K562 (cell line): ENCODE data around the gene DRC3. TPM values are rescaled to one million over a fixed set of nuclear protein-coding genes. Genes with fewer than 3 reads are reported as not detected.

Source experiments
- ATAC-seq: fragments of 200-7000 bp; cut with Tn5 transposase; 3 replicates; pipeline ENCODE4 v1.9.1; 2020; ENCODE audit warnings: moderate library complexity
- BruUV-seq: library from RNA; stranded (reverse); fragments of 400-500 nt; replicated peaks from 2 replicates; lab custom pipeline; 2021; lab: Mats Ljungman, UMichigan
- CTCF ChIA-PET: fragments of 300-600 bp; formaldehyde crosslinking; extraction: SDS; loops from one replicate; lab custom pipeline; 2021; ENCODE audit warnings: low intra/inter-chr PET ratio; lab: Yijun Ruan, JAX
- POLR2A ChIA-PET: fragments of 300-600, 350-650 bp; sonication (Branson Sonifier 250); formaldehyde crosslinking; extraction: SDS; loops from one replicate; lab custom pipeline; 2021; ENCODE audit warnings: antibody characterized with exemption, inconsistent platforms; lab: Yijun Ruan, JAX
- DNase-seq, 4 experiments: peaks; one replicate each; pipeline versions ENCODE4 v3.0.0 to v3.0.0-alpha.2; 2011 to 2018; ENCODE audit warnings: low spot score in 3 of 4, mixed read lengths in 3 of 4; ENCODE audit errors: extremely low read depth in 1 of 4
- FAIRE-seq: peaks from 2 replicates; lab custom pipeline; 2011; peaks lifted over from hg19 to GRCh38; lab: Jason Lieb, UNC
- H2AFZ ChIP-seq: 2 replicates; pipeline ENCODE4 v1.6.0; 2011; ENCODE audit warnings: low read depth, low read length, control low read depth, inconsistent platforms
- H3K27ac ChIP-seq: fragments of 200-600 bp; 3 replicates; pipeline ENCODE4 v1.8.0; 2011; ENCODE audit warnings: low read depth, mild to moderate bottlenecking, control low read depth, inconsistent platforms, low read length, moderate library complexity, mixed read lengths; ENCODE audit errors: extremely low read depth
- H3K27me3 ChIP-seq, 2 experiments: fragments of 300-600 bp in 1 of 2; 2 replicates in 1 of 2; 3 replicates in 1 of 2; pipeline versions ENCODE4 v1.6.0 to v1.8.0; 2011; ENCODE audit warnings: inconsistent platforms in 2 of 2, low read length in 2 of 2, mild to moderate bottlenecking in 1 of 2, mixed read lengths in 1 of 2, moderate library complexity in 1 of 2; ENCODE audit not compliant: control insufficient read depth in 2 of 2, insufficient read depth in 2 of 2
- H3K36me3 ChIP-seq: fragments of 300-600 bp; 3 replicates; pipeline ENCODE4 v1.8.0; 2011; ENCODE audit warnings: mild to moderate bottlenecking, low read length, inconsistent platforms; ENCODE audit not compliant: control insufficient read depth, insufficient read depth
- H3K4me1 ChIP-seq, 2 experiments: fragments of 200-600 bp in 1 of 2; replicated peaks in 1 of 2; 2 replicates in 1 of 2; 3 replicates in 1 of 2; pipeline versions ENCODE4 v1.5.1 to v1.8.0; 2011; ENCODE audit warnings: inconsistent platforms in 2 of 2, low read length in 2 of 2, mild to moderate bottlenecking in 1 of 2, mixed read lengths in 1 of 2, moderate library complexity in 1 of 2; ENCODE audit not compliant: control insufficient read depth in 2 of 2, insufficient read depth in 2 of 2
- H3K4me2 ChIP-seq: 2 replicates; pipeline ENCODE4 v1.6.1; 2011; ENCODE audit warnings: low read length, control low read depth, inconsistent platforms, mixed read lengths; ENCODE audit not compliant: insufficient read depth
- H3K4me3 ChIP-seq: fragments of 200-600 bp; sonication (generic), shearing (Covaris generic); 2 replicates; pipeline ENCODE4 v1.5.1; 2016; ENCODE audit warnings: control low read depth, inconsistent platforms
- H3K79me2 ChIP-seq: fragments of 200-600 bp; 3 replicates; pipeline ENCODE4 v1.8.0; 2011; ENCODE audit warnings: low read length, inconsistent platforms; ENCODE audit not compliant: control insufficient read depth, insufficient read depth
- H3K9ac ChIP-seq, 2 experiments: 2 replicates each; pipeline versions ENCODE4 v1.6.0 to v1.6.1; 2011; ENCODE audit warnings: low read depth in 2 of 2, low read length in 2 of 2, control low read depth in 1 of 2, inconsistent platforms in 1 of 2, mild to moderate bottlenecking in 1 of 2, mixed read lengths in 1 of 2; ENCODE audit not compliant: insufficient read depth in 1 of 2
- H3K9me1 ChIP-seq: one replicate; pipeline ENCODE4 v1.6.0; 2011; ENCODE audit warnings: inconsistent platforms, mild to moderate bottlenecking, low read length, moderate library complexity; ENCODE audit not compliant: control insufficient read depth, insufficient read depth
- H3K9me3 ChIP-seq: replicated peaks from 2 replicates; pipeline ENCODE4 v1.5.1; 2011; ENCODE audit warnings: low read depth, low read length, inconsistent platforms; ENCODE audit not compliant: control insufficient read depth, insufficient read depth
- H4K20me1 ChIP-seq: replicated peaks from 2 replicates; pipeline ENCODE4 v1.6.1; 2011; ENCODE audit warnings: low read length, inconsistent platforms, mixed read lengths; ENCODE audit not compliant: control insufficient read depth, insufficient read depth
- ADNP ChIP-seq: fragments of 200-800 bp; sonication (Bioruptor generic); IDR thresholded peaks from 2 replicates; pipeline ENCODE4 v1.6.1; 2016; ENCODE audit warnings: missing genetic modification characterization, missing compliant biosample characterization
- EP300 ChIP-seq: IDR thresholded peaks from 2 replicates; pipeline ENCODE4 v1.6.1; 2012; ENCODE audit warnings: low read length, improper control_type of control experiment
- EP400 ChIP-seq: fragments of 450-650 bp; IDR thresholded peaks from 2 replicates; pipeline ENCODE4 v1.6.1; 2017; ENCODE audit warnings: antibody characterized with exemption, mild to moderate bottlenecking, moderate library complexity
- MEF2D ChIP-seq: conservative IDR thresholded peaks from 2 replicates; pipeline ENCODE4 v1.6.1; 2016; ENCODE audit warnings: low read depth, missing genetic modification characterization, missing compliant biosample characterization
- MEIS2 ChIP-seq: fragments of 450-650 bp; IDR thresholded peaks from 2 replicates; pipeline ENCODE4 v1.6.1; 2014; ENCODE audit warnings: mild to moderate bottlenecking; ENCODE audit not compliant: partially characterized antibody
- NFIC ChIP-seq: fragments of 450-650 bp; IDR thresholded peaks from 2 replicates; pipeline ENCODE4 v1.6.1; 2017; ENCODE audit warnings: mild to moderate bottlenecking, inconsistent platforms
- NFYB ChIP-seq: IDR thresholded peaks from 2 replicates; pipeline ENCODE4 v1.6.1; 2011; ENCODE audit warnings: mild to moderate bottlenecking, moderate library complexity; ENCODE audit not compliant: insufficient read length; ENCODE audit errors: extremely low read depth
- POLR2G ChIP-seq: fragments of 200-400 bp; formaldehyde crosslinking; IDR thresholded peaks from 2 replicates; pipeline ENCODE4 v1.6.1; 2017; ENCODE audit warnings: low read depth, mild to moderate bottlenecking, antibody characterized with exemption, low read length, moderate library complexity
- ZNF518B ChIP-seq: fragments of 250-450 bp; sonication (Bioruptor Pico); IDR thresholded peaks from 2 replicates; pipeline ENCODE4 v1.5.0; 2021; ENCODE audit warnings: mild to moderate bottlenecking, moderate library complexity
- WGBS: fragments of 100-300 bp; shearing (Covaris generic); methylation state at CpG from one replicate; pipeline ENCODE4 v1.1.6; 2016; ENCODE audit warnings: low coverage, mixed read lengths; ENCODE audit not compliant: insufficient coverage; ENCODE audit errors: missing lambda C conversion rate; 5-methylcytosine and 5-hydroxymethylcytosine counted together
- in situ Hi-C: fragments of 300-500 bp; cut with MboI; formaldehyde crosslinking; loops from 4 replicates; pipeline ENCODE4 v1.15.0; 2018; ENCODE audit warnings: inconsistent platforms, mixed read lengths
- intact Hi-C: fragments of 100-400 bp; cut with micrococcal nuclease; formaldehyde crosslinking; loops from 2 replicates; pipeline ENCODE4 v1.14.2; 2022
- polyA plus RNA-seq, 8 experiments: library from polyadenylated mRNA; depleted of rRNA in 4 of 8; stranded (reverse) in 5 of 8; unstranded in 3 of 8; fragments of >200 nt; fragmentation: Nextera tagmentation in 2 of 8; fragmentation: Illumina TruSeq in 1 of 8; extraction: Ambion mirVana in 2 of 8; extraction: Trizol in 1 of 8; gene quantifications; 2 replicates each; pipeline versions ENCODE4 v1.2.1 to v1.2.3, GENCODE V29; 2011 to 2014; ENCODE audit warnings: inconsistent platforms in 1 of 8, missing spikeins in 1 of 8
- total RNA-seq, 7 experiments: library from RNA; depleted of rRNA in 6 of 7; stranded (reverse); fragments of >200 nt in 6 of 7; fragmentation: Illumina TruSeq in 2 of 7; extraction: Trizol in 2 of 7; gene quantifications; 2 replicates each; pipeline versions ENCODE4 v1.2.1 to v1.2.3, GENCODE V29; 2011 to 2021; ENCODE audit warnings: low replicate concordance in 1 of 7

Gene DRC3
- total and polyA plus RNA-seq, 9 of the 15 experiments (the other 6 are each of a cell fraction or from before 2014, with no cell fraction given): 0.10 to 0.84 (median 0.30) TPM; not detected in 3

- no peak for FAIRE-seq
- in situ Hi-C loops: no loop called here
- no peak overlapping the region for H3K27ac ChIP-seq
- DNase-seq: no peak
- no peaks in the 10 kb centered on the region for H3K9me1 ChIP-seq
- no peak overlapping the region for H2AFZ ChIP-seq
- no peaks in the 10 kb centered on the region for H3K9me3 ChIP-seq
- no TSS peak for BruUV-seq
- no peak overlapping the region for H3K4me2 ChIP-seq
- peaks cover 10 to 13% of the 10 kb centered on the region in 2 experiments; a peak in 4 of 5 replicates for H3K4me1 ChIP-seq
- ChIA-PET CTCF (no interaction called here), POLR2A (interaction anchor here (0.8 to 1.1 kb wide), 2 partner anchors 15 to 88 kb away, joined by 3 read pairs; no protein-coding TSS in a partner anchor)
- intact Hi-C loops: no loop called here
- 30% methylated on average over 3 of the region's 3 CpGs for WGBS
- TF ChIP-seq NFIC (peak; percentile 30; the same call in 1 of the 2 replicates), NFYB (no peak)
- H3K36me3 ChIP-seq: no peaks in the 10 kb centered on the region
- no peak overlapping the region for H3K9ac ChIP-seq
- no peaks in the 10 kb centered on the region for H3K27me3 ChIP-seq
- no peak for ATAC-seq
- no peaks in the 10 kb centered on the region for H3K79me2 ChIP-seq
- no peak overlapping the region for H3K4me3 ChIP-seq
- H4K20me1 ChIP-seq: peaks cover 7% of the 10 kb centered on the region
Measured at GRCh38 chr17:17940441-17940911, 32.2 kb upstream of the DRC3 start.

- WGBS: 41% methylated on average over 5 of the region's 5 CpGs
- BruUV-seq: no TSS peak
- FAIRE-seq: no peak
- Histone ChIP-seq H3K4me3 (no peak overlapping the region), H2AFZ (no peak overlapping the region), H3K4me2 (no peak overlapping the region), H3K79me2 (no peaks in the 10 kb centered on the region), H3K36me3 (no peaks in the 10 kb centered on the region), H3K4me1 (peaks cover 10 to 13% of the 10 kb centered on the region in 2 experiments; a peak in 4 of 5 replicates), H3K27me3 (no peaks in the 10 kb centered on the region), H3K9me3 (no peaks in the 10 kb centered on the region), H3K27ac (no peak overlapping the region), H4K20me1 (peaks cover 5% of the 10 kb centered on the region), H3K9ac (no peak overlapping the region), H3K9me1 (no peaks in the 10 kb centered on the region)
- no peak for ATAC-seq
- ChIA-PET CTCF (no interaction called here), POLR2A (interaction anchor here (0.8 to 1.1 kb wide), 2 partner anchors 15 to 88 kb away, joined by 3 read pairs; no protein-coding TSS in a partner anchor)
- in situ Hi-C loops: no loop called here
- intact Hi-C loops: no loop called here
- DNase-seq: no peak
- no peak for TF ChIP-seq MEF2D (tag)
- no peak for TF ChIP-seq EP400
- no peak for TF ChIP-seq POLR2G
- TF ChIP-seq MEIS2: no peak
- no peak for TF ChIP-seq ADNP (tag)
- no peak for TF ChIP-seq EP300
- no peak for TF ChIP-seq ZNF518B (CRISPR knock-in tag)
Measured at GRCh38 chr17:17941015-17941414, 31.6 kb upstream of the DRC3 start.
